COLO829 (cell line): ENCODE data around the gene VTCN1.
"Not testable (repeated sequence)": the region's sequence is repeated elsewhere in the genome, so short reads cannot be mapped to it uniquely, and the experiment has no call there.

Experiments
- DNase-seq: peaks from one replicate; pipeline ENCODE4 v3.0.0; 2012; ENCODE audit warnings: low spot score

The VTCN1 gene

DNA sequence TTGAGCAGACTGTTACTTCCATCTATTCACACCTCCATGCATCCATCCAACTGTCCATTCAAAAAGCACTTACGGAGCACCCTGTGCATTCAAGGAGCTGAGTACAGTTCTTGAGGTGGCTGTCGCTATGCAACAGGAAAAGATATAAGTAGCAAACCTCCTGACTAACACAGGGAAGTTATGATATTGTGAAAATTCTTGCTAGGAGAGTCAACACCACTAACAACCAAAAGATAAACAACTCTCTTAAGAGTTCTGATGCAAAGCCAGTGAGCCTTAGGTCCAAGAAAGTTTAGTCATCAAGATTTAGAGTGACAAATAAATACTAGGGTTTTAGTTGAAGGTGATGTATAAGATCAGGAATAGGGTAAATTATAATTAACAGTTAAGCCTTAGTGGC, 44.7 kb downstream of the VTCN1 start:
- DNase-seq, result no peak

DNA sequence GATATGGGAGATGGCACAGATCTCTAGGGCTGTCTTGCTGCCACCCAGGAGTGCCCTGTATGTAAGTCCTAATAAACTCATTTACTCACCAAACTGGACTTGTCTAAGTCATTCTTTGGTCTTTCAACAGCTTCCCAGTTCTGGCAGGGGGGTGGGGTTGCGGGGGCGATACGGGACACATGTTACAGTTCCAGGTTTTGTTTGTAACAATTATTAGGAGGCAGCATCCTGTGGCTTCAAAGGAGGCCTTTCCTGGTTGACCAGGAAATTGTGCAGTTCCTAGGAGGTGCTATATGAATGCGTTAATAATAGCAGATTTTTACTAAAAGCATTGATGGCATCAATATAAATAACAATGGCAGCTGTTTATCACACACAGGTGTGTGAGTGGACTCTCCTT, 46.5 kb downstream of the VTCN1 start:
- no peak for DNase-seq

DNA sequence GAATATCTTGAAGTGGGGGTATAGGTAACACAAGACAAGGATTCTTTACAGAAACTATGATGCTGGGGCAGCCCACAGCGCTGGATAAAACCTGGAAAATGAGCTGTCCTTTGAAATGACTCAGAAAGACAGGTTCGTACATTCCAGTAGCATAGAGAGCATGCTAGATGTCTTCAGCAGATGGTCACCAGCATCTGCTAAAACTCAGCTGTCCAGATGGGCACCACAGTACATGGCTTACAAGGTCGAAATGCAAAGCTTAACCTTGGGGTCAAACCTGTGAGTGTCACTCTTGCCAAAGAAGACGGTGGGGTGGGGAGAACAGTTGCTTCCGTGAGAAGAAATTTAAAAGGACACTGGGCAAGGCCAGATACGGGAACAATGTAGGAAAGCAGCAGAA, 47.9 kb downstream of the VTCN1 start:
- no peak for DNase-seq

DNA sequence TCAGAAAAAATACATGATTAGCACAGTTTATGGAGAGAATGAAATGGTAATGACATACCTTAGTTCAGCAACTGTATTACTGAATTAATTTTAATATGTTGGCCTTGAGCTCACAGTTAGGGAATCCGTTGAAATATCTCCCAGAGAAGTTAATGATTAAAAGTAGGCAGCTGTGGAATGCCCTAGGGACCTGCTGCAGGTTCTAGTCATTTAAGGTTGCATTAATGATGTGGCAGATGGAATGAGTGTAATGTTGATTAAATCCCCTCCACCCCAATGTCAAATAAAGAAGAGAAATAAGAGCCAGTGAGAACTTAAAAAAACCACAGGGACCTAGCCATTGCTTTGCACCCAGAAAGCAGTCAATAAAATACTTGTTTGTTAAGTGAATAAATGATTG, 48.8 kb downstream of the VTCN1 start:
- no peak for DNase-seq

DNA sequence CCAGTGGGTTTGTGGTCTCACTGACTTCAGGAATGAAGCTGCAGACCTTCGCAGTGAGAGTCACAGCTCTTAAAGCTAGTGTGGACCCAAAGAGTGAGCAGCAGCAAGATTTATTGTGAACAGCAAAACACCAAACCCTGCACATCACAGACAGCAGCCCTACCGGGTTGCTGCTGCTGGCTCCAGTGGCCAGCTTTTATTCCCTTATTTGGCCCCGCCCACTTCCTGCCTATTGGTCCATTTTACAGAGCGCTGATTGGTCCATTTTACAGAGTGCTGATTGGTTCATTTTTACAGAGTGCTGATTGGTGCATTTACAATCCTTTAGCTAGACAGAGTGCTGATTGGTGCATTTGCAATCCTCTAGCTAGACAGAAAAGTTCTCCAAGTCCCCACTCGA, 59.4 kb downstream of the VTCN1 start:
- DNase-seq, result not testable (repeated sequence)

DNA sequence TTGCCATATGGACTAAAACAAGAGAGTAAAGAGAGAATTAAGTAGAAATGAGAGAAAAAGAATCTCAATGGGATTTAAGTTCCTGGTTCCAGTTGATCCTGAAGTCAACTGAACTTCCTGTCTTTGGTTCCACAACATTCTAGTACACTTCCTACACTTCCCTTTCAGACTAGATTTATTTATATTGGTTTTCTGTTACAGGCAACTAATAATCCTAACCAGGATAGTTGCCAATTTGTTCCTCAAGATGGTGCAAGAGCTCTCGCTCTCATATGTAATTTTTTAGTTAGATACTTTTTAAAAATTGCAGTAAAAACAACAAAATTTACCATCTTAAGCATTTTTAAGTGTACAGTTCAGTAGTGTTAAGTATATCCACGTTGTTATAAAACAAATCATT, 60.4 kb downstream of the VTCN1 start:
- no peak for DNase-seq

DNA sequence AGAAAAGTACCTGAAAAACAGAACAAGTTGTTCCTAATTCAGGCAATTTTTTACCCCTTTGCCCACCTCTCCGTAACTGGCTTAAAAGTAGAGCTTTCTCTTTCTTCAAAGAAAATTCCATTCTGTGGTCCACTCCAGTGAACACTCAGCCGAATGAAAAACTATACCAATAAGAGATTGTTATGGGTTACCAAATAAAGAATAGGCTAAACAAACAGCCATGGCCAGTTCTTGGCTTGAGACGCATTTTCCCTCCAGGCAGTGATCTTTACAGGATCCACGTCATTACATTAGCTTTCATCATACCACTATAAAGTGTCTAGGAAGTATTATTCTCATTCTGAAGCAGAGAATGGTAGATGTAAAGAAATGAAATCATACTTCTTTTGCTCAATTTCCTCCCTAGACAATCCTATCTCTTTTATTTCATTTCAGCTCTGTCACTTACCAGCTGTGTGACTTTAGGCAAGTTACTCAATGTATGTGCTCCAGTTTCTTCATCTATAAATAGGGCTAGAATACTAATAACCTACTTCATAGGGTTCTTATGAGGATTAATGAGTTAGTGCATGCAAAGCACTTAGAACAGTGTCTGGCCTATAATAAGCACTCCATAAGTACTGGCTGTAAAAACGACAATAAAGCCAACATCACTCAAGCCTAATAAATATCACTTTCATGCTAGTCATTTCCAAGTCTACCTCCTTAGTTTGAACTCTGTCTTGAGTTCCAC, 62.7 kb downstream of the VTCN1 start:
- peak; percentile 57 for DNase-seq

DNA sequence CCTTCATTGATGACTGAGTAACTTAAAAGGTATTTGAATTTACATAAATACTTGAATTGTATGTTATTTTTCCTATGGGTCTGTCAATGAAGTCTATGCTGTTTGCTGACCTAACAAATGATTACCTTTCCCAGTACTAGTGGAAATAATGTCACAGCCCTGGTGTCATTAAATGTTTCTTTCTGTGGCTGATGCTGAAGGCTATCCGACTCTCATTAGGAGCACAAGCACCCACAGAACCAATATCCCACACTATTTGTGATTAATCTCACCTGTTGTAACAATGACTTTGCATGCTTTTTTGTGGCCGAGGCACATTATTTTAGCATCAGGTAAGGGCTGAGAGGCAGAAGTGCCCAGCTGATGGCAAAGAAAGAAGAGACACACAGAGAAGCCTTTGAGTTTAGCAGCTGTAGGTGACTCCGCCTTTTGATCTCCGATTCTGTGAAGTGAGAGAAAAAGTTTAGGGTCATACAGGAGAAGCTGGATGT, 63.3 kb downstream of the VTCN1 start:
- DNase-seq, result no peak

DNA sequence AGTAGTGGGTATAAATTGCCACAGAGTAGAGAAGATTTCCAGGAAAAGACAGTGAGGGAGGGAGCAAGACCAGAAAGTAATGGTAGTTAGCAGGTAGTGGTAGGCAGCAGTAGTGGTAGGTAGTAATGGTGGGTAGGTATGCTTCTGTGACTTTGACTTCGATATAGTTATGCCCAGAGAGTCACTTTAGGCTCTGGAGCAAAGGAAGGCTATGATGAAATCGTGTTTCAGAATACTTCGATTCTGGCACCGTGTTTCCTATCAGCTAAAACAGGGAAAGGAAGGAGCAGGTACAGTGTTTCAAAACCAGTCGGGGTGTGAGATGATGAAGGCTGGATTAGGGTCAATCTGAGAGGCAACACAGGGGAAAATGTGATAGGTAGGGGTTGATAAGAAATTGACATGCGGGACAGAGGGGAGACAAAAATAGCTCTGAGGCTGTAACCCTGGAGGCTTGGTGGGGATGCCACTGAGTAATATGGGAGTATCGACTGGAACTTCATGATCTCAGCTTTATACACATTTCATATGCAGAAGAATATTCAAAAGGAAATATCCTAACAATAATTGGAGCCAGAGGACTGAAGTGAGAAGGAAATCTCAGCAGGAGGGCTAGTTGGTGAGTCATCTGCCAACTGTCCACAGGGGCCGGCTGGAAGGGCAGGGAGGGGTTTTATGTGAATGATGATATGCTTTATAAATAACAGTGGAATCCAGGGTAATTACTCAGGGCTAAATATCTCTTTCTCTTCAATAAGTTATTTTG, 64.0 kb downstream of the VTCN1 start:
- peak; percentile 56 for DNase-seq

DNA sequence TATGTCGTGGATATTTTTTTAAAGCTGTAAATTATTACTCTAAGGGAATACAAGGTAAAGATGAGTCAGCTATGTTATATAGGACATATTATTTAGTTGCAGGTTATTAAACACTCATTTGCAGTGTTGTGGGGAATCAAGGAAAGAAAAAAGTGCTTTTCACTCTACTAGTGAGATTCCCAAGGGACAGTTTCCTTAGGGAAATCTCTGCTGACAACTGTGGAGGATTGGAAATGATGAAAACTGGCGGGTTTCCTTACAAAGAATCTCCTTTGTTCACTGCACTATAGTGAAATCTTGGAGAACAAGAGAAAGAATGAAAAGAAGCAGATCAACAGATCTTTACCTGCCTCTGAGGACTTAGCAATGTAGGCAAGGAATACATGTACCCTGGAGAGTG, 64.7 kb downstream of the VTCN1 start:
- peak; percentile 35 for DNase-seq

DNA sequence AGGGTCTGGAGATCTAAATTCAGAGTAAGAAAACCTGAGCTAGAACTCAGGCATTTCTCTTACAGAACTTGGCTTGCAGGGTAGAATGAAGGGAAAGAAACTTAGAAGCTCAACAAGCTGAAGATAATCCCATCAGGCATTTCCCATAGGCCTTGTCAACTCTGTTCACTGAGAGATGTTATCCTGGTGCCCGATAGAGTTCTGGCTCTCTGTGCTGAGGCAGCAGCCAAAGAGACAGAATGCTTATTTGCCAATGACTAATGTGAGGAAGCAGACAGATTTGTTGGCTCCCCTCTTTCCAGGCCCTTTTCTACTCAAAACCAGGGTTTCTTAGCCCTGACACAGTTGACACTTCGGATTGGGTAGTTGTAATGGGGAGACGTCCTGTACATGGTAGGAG, 66.9 kb downstream of the VTCN1 start:
- DNase-seq, result no peak

DNA sequence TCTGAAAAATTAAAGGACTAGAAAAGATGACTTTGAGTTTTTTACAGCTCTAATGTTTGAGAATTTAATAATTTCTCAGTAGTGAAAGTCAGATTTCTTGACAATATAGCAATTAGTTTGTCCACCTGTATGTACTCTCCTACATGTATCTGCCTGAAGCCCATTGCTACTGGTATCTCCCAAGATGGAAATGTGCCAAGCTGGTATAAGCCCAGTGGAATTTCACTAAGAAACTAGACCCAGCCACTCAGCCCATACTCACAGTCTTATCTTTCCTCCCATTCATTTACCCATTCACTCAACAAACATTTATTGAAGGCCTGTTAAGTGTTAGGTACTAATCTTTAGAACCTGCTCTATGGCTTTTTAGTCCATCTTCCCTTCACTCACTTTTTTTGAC, 67.6 kb downstream of the VTCN1 start:
- no peak for DNase-seq

DNA sequence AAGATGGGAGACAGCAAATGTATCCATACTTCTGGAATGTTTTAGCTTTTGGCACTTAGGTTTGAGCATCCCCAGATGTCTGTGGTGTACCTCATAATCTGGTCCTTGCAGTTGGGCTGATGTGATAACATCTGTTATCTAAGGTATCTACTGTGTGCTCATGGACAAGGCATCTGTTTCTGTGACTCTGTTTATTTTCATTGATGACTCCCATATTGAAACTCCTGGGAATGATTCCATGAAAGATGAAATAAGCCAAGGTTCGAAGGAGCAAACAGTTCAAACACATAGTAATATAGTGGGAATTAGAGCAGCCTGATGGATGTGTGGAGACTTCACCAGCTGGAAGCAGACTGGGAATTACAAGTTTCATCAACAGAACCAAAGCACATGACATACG, 68.5 kb downstream of the VTCN1 start:
- DNase-seq, result no peak

DNA sequence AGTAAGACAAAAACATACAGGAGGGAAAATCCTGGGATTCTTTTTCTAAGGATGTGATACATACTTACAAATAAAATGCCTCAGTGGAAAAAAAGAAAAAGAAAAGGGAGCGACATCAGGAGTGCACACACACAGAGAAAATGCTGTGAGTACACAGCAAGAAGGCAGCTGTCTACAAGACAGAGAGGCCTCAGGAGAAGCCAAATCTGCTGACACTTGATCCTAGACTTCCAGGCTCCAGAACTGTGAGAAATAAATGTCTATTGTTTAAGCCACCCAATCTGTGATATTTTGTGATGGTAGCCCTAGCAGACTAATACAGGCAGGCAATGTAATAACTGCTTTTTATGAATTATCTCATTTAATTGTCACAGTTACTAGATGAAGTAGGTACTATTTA, 72.2 kb downstream of the VTCN1 start:
- DNase-seq, result no peak

DNA sequence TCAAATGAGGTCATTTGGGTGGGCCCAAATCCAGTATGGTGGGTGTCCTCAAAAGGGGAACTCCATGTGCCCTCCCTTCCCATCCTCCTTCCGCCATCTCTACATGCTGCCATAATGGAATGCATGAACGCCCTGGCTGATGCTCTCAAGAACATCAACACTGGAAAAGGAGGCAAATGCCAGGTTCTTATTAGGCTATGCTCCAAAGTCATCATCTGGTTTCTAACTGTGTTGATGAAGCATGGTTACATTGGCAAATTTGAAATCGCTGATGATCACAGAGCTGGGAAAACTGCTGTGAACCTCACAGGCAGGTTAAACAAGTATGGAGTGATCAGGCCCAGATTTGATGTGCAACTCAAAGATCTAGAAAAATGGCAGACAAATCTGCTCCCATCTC, 72.6 kb downstream of the VTCN1 start:
- no peak for DNase-seq

DNA sequence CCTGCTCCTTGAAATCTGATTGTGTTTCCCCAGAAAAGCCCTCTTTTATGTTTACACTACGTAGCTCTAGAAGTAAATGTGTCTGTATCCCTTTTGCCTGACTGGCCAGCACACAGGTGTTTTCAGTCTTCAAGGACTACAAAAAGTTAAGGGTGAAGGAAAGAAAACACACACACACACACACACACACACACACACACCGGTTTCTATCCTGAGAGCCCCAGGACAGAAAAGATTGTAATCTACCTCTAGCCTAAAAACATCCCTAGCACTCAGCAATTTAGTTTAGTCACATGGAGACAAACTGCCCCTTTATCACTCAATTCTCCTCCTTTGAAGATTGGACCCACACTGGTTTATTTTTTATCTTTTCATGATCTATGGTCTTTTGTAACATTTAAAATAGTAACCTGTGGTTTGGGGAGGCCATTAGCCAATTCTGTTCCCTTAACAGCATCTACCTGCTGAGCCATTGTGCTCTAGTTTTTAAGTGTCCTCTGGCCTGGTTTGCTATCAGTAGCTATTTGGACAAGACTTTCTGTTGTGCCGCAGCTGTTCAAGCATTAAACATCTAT, 73.4 kb downstream of the VTCN1 start:
- no peak for DNase-seq

DNA sequence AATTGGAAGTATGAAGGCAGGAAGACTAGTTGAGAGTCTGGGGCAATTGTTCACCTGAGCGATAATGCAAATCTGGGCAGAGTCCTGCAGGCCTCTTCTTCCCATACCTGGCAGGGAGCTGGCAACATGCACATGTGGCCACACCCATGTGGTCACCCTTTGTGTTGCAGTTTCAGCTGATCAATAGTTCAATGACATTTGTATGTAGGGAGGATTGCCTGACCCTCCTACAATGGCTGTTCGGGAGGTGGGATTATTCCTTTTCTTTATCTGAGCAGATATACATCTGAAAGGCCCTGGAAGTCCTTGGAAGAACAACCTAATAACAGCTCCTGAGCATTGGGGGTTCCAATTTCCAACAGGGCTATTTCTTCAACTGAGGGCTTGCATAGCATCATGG, 74.0 kb downstream of the VTCN1 start:
- DNase-seq, result no peak

DNA sequence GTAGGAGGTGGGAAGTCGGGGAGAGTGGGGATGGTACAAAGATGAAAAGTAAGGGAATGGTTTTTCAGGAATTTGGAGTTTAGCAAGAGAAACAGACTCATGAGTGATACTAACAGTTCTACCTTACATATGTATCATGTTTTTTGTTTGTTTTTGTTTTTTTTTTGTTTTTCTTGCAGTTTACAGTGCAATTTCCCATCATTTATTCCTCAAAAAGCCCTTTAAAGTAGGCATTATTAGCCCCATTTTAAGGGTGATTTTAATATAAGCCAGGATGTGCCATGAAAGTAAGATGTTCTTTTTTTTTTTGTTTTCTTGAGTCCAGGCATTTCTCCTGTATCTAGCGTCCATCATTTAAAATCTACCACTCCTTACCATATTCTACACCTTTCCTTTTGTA, 75.4 kb downstream of the VTCN1 start:
- no peak for DNase-seq

DNA sequence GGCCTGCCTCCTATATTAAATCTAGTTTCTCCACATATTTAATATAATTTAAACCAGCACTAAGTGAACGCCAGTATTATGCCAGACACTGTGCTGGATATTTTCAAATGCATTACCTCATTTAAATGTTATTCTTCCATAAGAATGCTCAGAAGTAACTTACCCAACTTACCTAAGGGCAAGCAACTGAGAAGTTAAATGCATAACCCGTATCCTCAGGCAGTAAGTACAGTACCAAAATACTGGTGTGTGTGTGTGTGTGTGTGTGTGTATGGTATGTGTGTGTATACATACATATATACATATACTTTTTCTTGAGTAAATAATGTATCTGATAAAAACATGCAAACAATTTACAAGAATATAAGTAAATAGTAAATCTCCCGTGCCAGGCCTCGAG, 80.2 kb downstream of the VTCN1 start:
- no peak for DNase-seq

DNA sequence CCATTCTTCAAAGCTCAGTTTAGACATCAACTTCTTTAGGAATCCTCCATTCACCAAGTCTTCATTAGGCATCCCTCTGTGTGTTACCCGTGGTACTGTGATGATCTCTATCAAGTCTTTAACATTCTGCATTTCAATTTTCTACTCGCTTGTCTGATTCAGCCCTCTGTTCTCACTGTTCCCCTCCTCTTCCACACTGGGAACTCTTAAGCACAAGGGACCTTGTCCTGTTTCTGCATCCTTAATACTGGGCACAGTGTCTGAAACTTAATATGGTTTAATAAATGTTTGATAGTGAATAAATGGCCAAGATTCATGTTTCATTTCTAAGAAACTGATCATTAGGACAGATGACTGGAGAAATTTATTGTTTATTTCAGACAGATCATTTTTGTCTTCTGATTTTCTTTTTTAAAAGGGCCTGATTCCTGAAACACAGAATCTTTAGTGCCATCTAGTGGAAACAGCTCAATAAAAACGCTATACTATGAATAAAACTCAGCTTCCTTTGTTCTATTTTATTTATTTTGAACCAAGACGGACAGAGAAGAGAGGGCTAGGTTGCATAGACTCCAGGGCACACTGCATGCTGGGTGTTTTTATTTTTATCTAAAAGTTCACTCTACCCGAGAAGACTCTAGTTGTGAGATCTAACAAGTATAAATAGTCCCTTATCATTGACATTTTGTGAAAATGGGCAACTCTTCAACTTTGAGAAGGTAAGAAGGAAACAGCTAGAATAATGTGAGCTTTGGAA, 82.2 kb downstream of the VTCN1 start:
- peak; percentile 59 for DNase-seq

DNA sequence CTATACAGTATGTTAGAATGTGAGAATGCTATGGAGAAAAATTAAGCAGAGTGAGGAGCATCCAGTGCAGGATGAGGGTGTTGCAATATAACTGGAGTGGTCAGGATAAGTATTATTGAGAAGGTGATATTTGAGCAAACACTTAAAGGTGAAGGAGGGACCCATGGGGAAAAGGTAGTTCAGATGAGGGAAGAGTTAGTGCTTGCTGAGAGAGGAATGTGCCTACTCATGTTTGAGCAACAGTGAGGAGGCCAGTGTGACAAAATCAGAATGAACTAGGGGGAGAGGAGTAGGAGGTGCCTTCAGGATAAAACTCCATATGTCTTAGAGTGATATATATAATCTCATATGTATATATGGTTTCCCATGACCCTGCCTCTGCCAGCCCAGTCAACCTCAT, 82.9 kb downstream of the VTCN1 start:
- DNase-seq, result no peak

DNA sequence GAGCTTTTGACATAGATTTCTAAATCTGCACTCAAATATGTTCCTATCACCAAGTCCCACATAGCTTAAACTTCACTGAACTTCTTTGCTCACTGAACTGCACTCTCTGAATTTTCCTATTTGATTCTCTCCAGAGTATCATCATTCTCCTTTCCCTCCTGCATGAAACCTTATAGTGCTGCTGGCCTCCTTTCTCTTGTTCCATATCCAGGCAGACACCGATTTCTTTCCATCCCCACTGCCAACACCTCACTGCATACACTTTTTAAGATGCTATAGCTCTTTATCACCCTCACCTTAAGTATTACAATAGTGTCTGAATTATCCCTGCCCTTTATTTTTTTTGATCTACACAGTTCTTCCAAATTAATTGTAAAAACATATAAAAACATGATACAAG, 86.1 kb downstream of the VTCN1 start:
- no peak for DNase-seq

DNA sequence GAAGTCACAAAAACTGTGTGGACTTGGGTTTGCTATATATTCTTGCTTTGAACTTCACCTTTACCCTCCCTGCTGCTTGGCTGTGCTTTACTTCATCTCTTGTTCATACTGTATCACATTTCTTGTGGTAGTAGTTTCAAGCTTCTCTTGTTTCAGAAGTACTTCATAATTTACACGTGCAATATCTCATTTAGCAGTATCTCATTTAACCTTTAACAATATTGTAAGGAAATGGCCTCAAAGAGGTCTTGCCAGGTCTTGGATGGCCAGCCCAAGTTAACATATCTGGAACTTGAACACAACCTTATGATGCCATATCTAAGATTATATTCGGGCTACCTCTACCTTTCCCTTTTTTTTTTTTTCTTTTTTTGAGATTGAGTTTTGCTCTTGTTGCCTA, 87.5 kb downstream of the VTCN1 start:
- no peak for DNase-seq
